ENCODE data around the gene ZNF92.
A peak's percentile ranks its signal among the peaks of the same experiment; 100 is the strongest.
"Not testable (repeated sequence)": the region's sequence is repeated elsewhere in the genome, so short reads cannot be mapped to it uniquely, and the experiment has no call there.

The ZNF92 gene

GRCh38 chr7:65404020-65404419, 30.4 kb downstream of the ZNF92 start (continued):
- TF ChIP-seq ZNF248 (tag by site-specific recombination; IDR thresholded peaks at IDR 0.05) (no peak), ZNF354C (tag by site-specific recombination; IDR thresholded peaks at IDR 0.05; ENCODE audit: borderline replicate concordance, low read depth) (no peak), ZNF701 (tag by site-specific recombination; IDR thresholded peaks at IDR 0.05) (no peak), ZNF610 (tag by site-specific recombination; IDR thresholded peaks at IDR 0.05; ENCODE audit: borderline replicate concordance) (0 out of 2 replicates have a peak, but pooled peaks have one; percentile 61), IKZF3 (tag by site-specific recombination; IDR thresholded peaks at IDR 0.05) (no peak), ZNF585B (tag by site-specific recombination; IDR thresholded peaks at IDR 0.05) (0 out of 2 replicates have a peak, but pooled peaks have one; percentile 16), YY2 (tag by site-specific recombination; IDR thresholded peaks at IDR 0.05) (no peak), ZBTB8A (tag by site-specific recombination; IDR thresholded peaks at IDR 0.05) (no peak), ZNF223 (tag by site-specific recombination; IDR thresholded peaks at IDR 0.05) (no peak), ZNF692 (tag by site-specific recombination; IDR thresholded peaks at IDR 0.05) (no peak), SCRT2 (tag by site-specific recombination; IDR thresholded peaks at IDR 0.05) (no peak), ZFP37 (tag by site-specific recombination; IDR thresholded peaks at IDR 0.05) (no peak), ZNF169 (tag by site-specific recombination; IDR thresholded peaks at IDR 0.05) (no peak), ZNF239 (tag by site-specific recombination; IDR thresholded peaks at IDR 0.05) (no peak), ZNF544 (tag by site-specific recombination; IDR thresholded peaks at IDR 0.05) (no peak), PATZ1 (tag by site-specific recombination; IDR thresholded peaks at IDR 0.05) (no peak), ZBTB11 (tag by site-specific recombination; conservative IDR thresholded peaks at IDR 0.05; ENCODE audit: low read depth) (no peak), ZNF350 (tag by site-specific recombination; IDR thresholded peaks at IDR 0.05) (0 out of 2 replicates have a peak, but pooled peaks have one; percentile 27), OSR2 (tag by site-specific recombination; IDR thresholded peaks at IDR 0.05) (no peak), ZNF221 (tag by site-specific recombination; IDR thresholded peaks at IDR 0.05; ENCODE audit: borderline replicate concordance) (no peak), ZBTB17 (tag by site-specific recombination; IDR thresholded peaks at IDR 0.05) (peak; percentile 18; the same call in 1 of the 2 replicates), ZNF529 (tag by site-specific recombination; IDR thresholded peaks at IDR 0.05; ENCODE audit: insufficient replicate concordance) (peak; percentile 53), GLIS1 (tag by site-specific recombination; IDR thresholded peaks at IDR 0.05) (no peak), BCL11B (tag by site-specific recombination; IDR thresholded peaks at IDR 0.05; ENCODE audit: low read depth) (no peak), ZNF768 (tag by site-specific recombination; IDR thresholded peaks at IDR 0.05) (no peak), KLF17 (tag by site-specific recombination; IDR thresholded peaks at IDR 0.05) (no peak)

- POLR2A ChIA-PET; H3K4me3 ChIP-seq (ENCODE audit: low read depth, low read length); H3K4me1 ChIP-seq (ENCODE audit: control insufficient read depth, insufficient read depth, low read length); H3K9me3 ChIP-seq (ENCODE audit: control insufficient read depth, insufficient read depth, low read depth, low read length); H3K27ac ChIP-seq (ENCODE audit: extremely low read depth, low read depth, low read length); CTCF ChIA-PET; H3K36me3 ChIP-seq (ENCODE audit: control insufficient read depth in 2 of 2, insufficient read depth in 1 of 2, low read length in 2 of 2): not testable (repeated sequence)
Observed at GRCh38 chr7:65406706-65407105, 33.1 kb downstream of the ZNF92 start.

Measured in HEK293 (cell line).